CD4-positive, CD25-positive, alpha-beta regulatory T cell (primary cell): ENCODE data around the gene PPOX. TPM values are rescaled to one million over a fixed set of nuclear protein-coding genes. Genes with fewer than 3 reads are reported as not detected.

Experiments
- ATAC-seq, 2 donors: fragments of 150-1000 bp; cut with Tn5 transposase; one replicate each; pipeline ENCODE4 v1.10.0; 2021; ENCODE audit warnings: low read depth in 2 of 2, moderate number of reproducible peaks in 2 of 2, moderate library complexity in 1 of 2
- DNase-seq, 3 donors: peaks; one replicate each; pipeline versions ENCODE4 v3.0.0 to v3.0.0-alpha.2; 2012 to 2022; ENCODE audit warnings: mixed read lengths in 1 of 3
- H3K27ac ChIP-seq: one replicate; pipeline ENCODE4 v1.7.0; 2013; ENCODE audit warnings: mild to moderate bottlenecking, low read length; ENCODE audit not compliant: insufficient read depth, poor library complexity, severe bottlenecking
- H3K27me3 ChIP-seq: one replicate; pipeline ENCODE4 v1.7.0; 2013; ENCODE audit warnings: low read length; ENCODE audit not compliant: control insufficient read depth, insufficient read depth
- H3K36me3 ChIP-seq: one replicate; pipeline ENCODE4 v1.7.0; 2013; ENCODE audit warnings: mild to moderate bottlenecking, low read length, moderate library complexity; ENCODE audit not compliant: control insufficient read depth, insufficient read depth
- H3K4me1 ChIP-seq: 2 replicates; pipeline ENCODE4 v1.7.0; 2013; ENCODE audit warnings: mild to moderate bottlenecking, low read length; ENCODE audit not compliant: insufficient read depth, control insufficient read depth, poor library complexity, severe bottlenecking
- H3K4me3 ChIP-seq: one replicate; pipeline ENCODE4 v1.7.0; 2013; ENCODE audit warnings: low read depth, mild to moderate bottlenecking, low read length, moderate library complexity
- H3K9me3 ChIP-seq, 2 experiments: 1 replicate in 1 of 2; 2 replicates in 1 of 2; pipeline ENCODE4 v1.7.0; 2013; ENCODE audit warnings: low read length in 2 of 2, mild to moderate bottlenecking in 1 of 2, moderate library complexity in 1 of 2; ENCODE audit not compliant: control insufficient read depth in 2 of 2
- H3K27ac Mint-ChIP-seq, 3 donors: one replicate each; pipeline ENCODE4 v1.8.0; 2020 to 2022; ENCODE audit warnings: mild to moderate bottlenecking in 3 of 3, mixed read lengths in 3 of 3, moderate library complexity in 2 of 3
- H3K27me3 Mint-ChIP-seq: one replicate; pipeline ENCODE4 v1.8.0; 2022; ENCODE audit warnings: mild to moderate bottlenecking, mixed read lengths
- H3K36me3 Mint-ChIP-seq: one replicate; pipeline ENCODE4 v1.8.0; 2020; ENCODE audit warnings: mixed read lengths
- H3K4me1 Mint-ChIP-seq, 4 donors: one replicate each; pipeline ENCODE4 v1.8.0; 2020 to 2022; ENCODE audit warnings: mixed read lengths in 4 of 4, mild to moderate bottlenecking in 1 of 4
- H3K4me3 Mint-ChIP-seq, 4 donors: one replicate each; pipeline ENCODE4 v1.8.0; 2020 to 2022; ENCODE audit warnings: mild to moderate bottlenecking in 4 of 4, mixed read lengths in 4 of 4, moderate library complexity in 3 of 4
- H3K9me3 Mint-ChIP-seq, 7 donors: one replicate each; pipeline ENCODE4 v1.8.0; 2020 to 2022; ENCODE audit warnings: mixed read lengths in 7 of 7, mild to moderate bottlenecking in 3 of 7, moderate library complexity in 2 of 7
- polyA plus RNA-seq, 4 donors: library from polyadenylated mRNA; unstranded; fragments of 300-500 nt; fragmentation: Illumina TruSeq; gene quantifications; one replicate each; pipeline ENCODE4 v1.2.3, GENCODE V29; 2021
- total RNA-seq: library from RNA; stranded (reverse); gene quantifications from one replicate; pipeline ENCODE4 v1.2.3, GENCODE V29; 2022

The PPOX gene
- total and polyA plus RNA-seq, 5 donors from 2014 or later: 18.0 to 45.3 (median 24.4) TPM

GRCh38 chr1:161215076-161215475, 48.9 kb downstream of the PPOX start, which contains the start of gene FCER1G:
Gene FCER1G (plus strand): TSS chr1:161215295. CDS start chr1:161215322, 27 bp downstream.
- H3K36me3 Mint-ChIP-seq: peaks cover 32% of the 10 kb centered on the region
- ATAC-seq: no peak
- no peaks in the 10 kb centered on the region for H3K9me3 Mint-ChIP-seq
- peaks cover 0 to 62% (median 29%) of the 10 kb centered on the region in 4 donors for H3K4me1 Mint-ChIP-seq
- DNase-seq: peak in 1 of 3 donors; percentile 43
- no peaks in the 10 kb centered on the region for H3K27me3 Mint-ChIP-seq
- H3K27ac Mint-ChIP-seq: peak within 1 kb of the TSS; percentile 83 to 91 (median 87)
- Histone ChIP-seq H3K4me1 (peaks cover 37% of the 10 kb centered on the region), H3K9me3 (no peaks in the 10 kb centered on the region), H3K36me3 (peaks cover 39% of the 10 kb centered on the region), H3K27me3 (no peaks in the 10 kb centered on the region), H3K27ac (no peak within 1 kb of the TSS), H3K4me3 (no peak within 1 kb of the TSS)
- peak within 1 kb of the TSS; percentile 27 to 84 (median 70) for H3K4me3 Mint-ChIP-seq

GRCh38 chr1:161216945-161217712, 50.9 kb downstream of the PPOX start:
- H3K4me1 ChIP-seq: peaks cover 38% of the 10 kb centered on the region
- peak overlapping the region; percentile 62 for H3K27ac ChIP-seq
- peak overlapping the region; percentile 32 to 87 (median 72) for H3K4me3 Mint-ChIP-seq

GRCh38 chr1:161217831-161218230, 51.6 kb downstream of the PPOX start:
- Mint-ChIP-seq H3K9me3 (no peaks in the 10 kb centered on the region), H3K4me3 (peak overlapping the region; percentile 39 to 85 (median 64)), H3K36me3 (peaks cover 19% of the 10 kb centered on the region), H3K27me3 (no peaks in the 10 kb centered on the region), H3K4me1 (peaks cover 0 to 75% (median 32%) of the 10 kb centered on the region in 4 donors), H3K27ac (peak overlapping the region; percentile 87 to 98 (median 97))
- no peaks in the 10 kb centered on the region for H3K27me3 ChIP-seq
- peak overlapping the region; percentile 62 for H3K27ac ChIP-seq
- H3K4me3 ChIP-seq: peak overlapping the region; percentile 34
- H3K4me1 ChIP-seq: peaks cover 38% of the 10 kb centered on the region
- ATAC-seq (no peak), DNase-seq (no peak)
- H3K36me3 ChIP-seq: peaks cover 16% of the 10 kb centered on the region
- no peaks in the 10 kb centered on the region for H3K9me3 ChIP-seq

More at GRCh38 chr1:161216945-161217712, 50.9 kb downstream of the PPOX start:
- Mint-ChIP-seq H3K36me3 (peaks cover 22% of the 10 kb centered on the region), H3K27ac (peak overlapping the region; percentile 87 to 98 (median 97)), H3K27me3 (no peaks in the 10 kb centered on the region), H3K9me3 (no peaks in the 10 kb centered on the region), H3K4me1 (peaks cover 0 to 69% (median 31%) of the 10 kb centered on the region in 4 donors)
- no peaks in the 10 kb centered on the region for H3K27me3 ChIP-seq
- peak overlapping the region; percentile 34 for H3K4me3 ChIP-seq
- H3K9me3 ChIP-seq: no peaks in the 10 kb centered on the region
- peaks cover 19% of the 10 kb centered on the region for H3K36me3 ChIP-seq
- peak; percentile 16 to 32 for ATAC-seq
- peak in 1 of 3 donors; percentile 49 for DNase-seq

GRCh38 chr1:161218301-161219077, 52.3 kb downstream of the PPOX start:
- Histone ChIP-seq H3K9me3 (no peaks in the 10 kb centered on the region), H3K4me3 (peak overlapping the region; percentile 35), H3K27ac (peak overlapping the region; percentile 62), H3K4me1 (peaks cover 38% of the 10 kb centered on the region), H3K36me3 (peaks cover 10% of the 10 kb centered on the region), H3K27me3 (no peaks in the 10 kb centered on the region)
- peak overlapping the region; percentile 66 to 85 (median 74) for H3K4me3 Mint-ChIP-seq
- H3K9me3 Mint-ChIP-seq: no peaks in the 10 kb centered on the region
- DNase-seq (peak in 1 of 3 donors; percentile 57), ATAC-seq (peak; percentile 23 to 31)
- peaks cover 0 to 79% (median 30%) of the 10 kb centered on the region in 4 donors for H3K4me1 Mint-ChIP-seq
- H3K36me3 Mint-ChIP-seq: peaks cover 14% of the 10 kb centered on the region
- no peaks in the 10 kb centered on the region for H3K27me3 Mint-ChIP-seq
- H3K27ac Mint-ChIP-seq: peak overlapping the region; percentile 87 to 98 (median 97)

- Mint-ChIP-seq H3K27me3 (no peaks in the 10 kb centered on the region), H3K4me3 (peak overlapping the region; percentile 8 to 85 (median 74)), H3K9me3 (no peaks in the 10 kb centered on the region), H3K36me3 (peaks cover 7% of the 10 kb centered on the region), H3K4me1 (peaks cover 0 to 81% (median 26%) of the 10 kb centered on the region in 4 donors), H3K27ac (peak overlapping the region; percentile 87 to 98 (median 97))
- Histone ChIP-seq H3K9me3 (no peaks in the 10 kb centered on the region), H3K4me1 (peaks cover 38% of the 10 kb centered on the region), H3K36me3 (peaks cover 2% of the 10 kb centered on the region), H3K27ac (peak overlapping the region; percentile 62), H3K4me3 (peak overlapping the region; percentile 35), H3K27me3 (no peaks in the 10 kb centered on the region)
- DNase-seq: no peak
- ATAC-seq: no peak
These were observed 53.1 kb downstream of the PPOX start for GRCh38 chr1:161219078-161219892.

- H3K4me1 Mint-ChIP-seq: peaks cover 0 to 77% (median 25%) of the 10 kb centered on the region in 4 donors
- Histone ChIP-seq H3K4me1 (peaks cover 36% of the 10 kb centered on the region), H3K9me3 (no peaks in the 10 kb centered on the region), H3K27me3 (no peaks in the 10 kb centered on the region), H3K4me3 (no peak overlapping the region), H3K27ac (no peak overlapping the region), H3K36me3 (no peaks in the 10 kb centered on the region)
- ATAC-seq (no peak), DNase-seq (no peak)
- peak overlapping the region; percentile 87 to 97 (median 95) for H3K27ac Mint-ChIP-seq
- peak overlapping the region in 3 of 4 donors; percentile 38 to 59 (median 56) for H3K4me3 Mint-ChIP-seq
- no peaks in the 10 kb centered on the region for H3K27me3 Mint-ChIP-seq
- H3K9me3 Mint-ChIP-seq: no peaks in the 10 kb centered on the region
- H3K36me3 Mint-ChIP-seq: peaks cover 4% of the 10 kb centered on the region
These were observed 53.8 kb downstream of the PPOX start for GRCh38 chr1:161220002-161220401.
